SK-N-DZ (cell line): ENCODE results near the gene CD36. TPM values are rescaled to one million over a fixed set of nuclear protein-coding genes. Genes with fewer than 3 reads are reported as not detected.

Experiments used
- DNase-seq: peaks from one replicate; pipeline ENCODE4 v3.0.0-alpha.2; 2015; ENCODE audit warnings: low spot score
- polyA plus RNA-seq, 2 experiments: library from polyadenylated mRNA; depleted of rRNA; stranded (reverse); fragments of >200 nt; gene quantifications; 2 replicates each; pipeline ENCODE4 v1.2.3, GENCODE V29; 2014

Gene CD36
- polyA plus RNA-seq (2014; cell fraction: cytosol; rRNA removed) = 0.09 and 0.16 TPM in 2 replicates
- polyA plus RNA-seq (2014; cell fraction: nucleus; rRNA removed) = not detected in 2 replicates

GRCh38 chr7:80637911-80638765 is at the start of gene CD36:
TSS of gene CD36 (plus strand) at chr7:80638642. CDS start at chr7:80646741, 8,099 bp downstream.
- no peak for DNase-seq

- DNase-seq = no peak
Observed at GRCh38 chr7:80589631-80590030, 48.8 kb upstream of the CD36 start.

GRCh38 chr7:80591654-80592053 is 46.8 kb upstream of the CD36 start:
- DNase-seq = no peak

GRCh38 chr7:80593869-80594586 is 44.4 kb upstream of the CD36 start:
- DNase-seq = no peak

- DNase-seq = no peak
Observed at GRCh38 chr7:80596933-80597517, 41.4 kb upstream of the CD36 start.

- peak; percentile 20 for DNase-seq
Observed at GRCh38 chr7:80597875-80598274, 40.6 kb upstream of the CD36 start.

GRCh38 chr7:80600046-80600445 is 38.4 kb upstream of the CD36 start:
- no peak for DNase-seq

GRCh38 chr7:80601999-80602398 is 36.4 kb upstream of the CD36 start:
- DNase-seq = no peak

GRCh38 chr7:80603940-80604339 is 34.5 kb upstream of the CD36 start:
- DNase-seq = no peak

GRCh38 chr7:80604436-80604835 is 34.0 kb upstream of the CD36 start:
- DNase-seq = no peak

- no peak for DNase-seq
Observed at GRCh38 chr7:80607136-80607535, 31.3 kb upstream of the CD36 start.

GRCh38 chr7:80608336-80608735 is 30.1 kb upstream of the CD36 start:
- no peak for DNase-seq

GRCh38 chr7:80609751-80610150 is 28.7 kb upstream of the CD36 start:
- DNase-seq = no peak

GRCh38 chr7:80611353-80611752 is 27.1 kb upstream of the CD36 start:
- DNase-seq = no peak

- DNase-seq = no peak
Observed at GRCh38 chr7:80611779-80612178, 26.7 kb upstream of the CD36 start.

GRCh38 chr7:80612880-80613279 is 25.6 kb upstream of the CD36 start:
- DNase-seq = no peak

- DNase-seq = no peak
Observed at GRCh38 chr7:80613519-80613918, 24.9 kb upstream of the CD36 start.

GRCh38 chr7:80614851-80615271 is 23.6 kb upstream of the CD36 start:
- no peak for DNase-seq

- DNase-seq = no peak
Observed at GRCh38 chr7:80618096-80618495, 20.3 kb upstream of the CD36 start.

- DNase-seq = no peak
Observed at GRCh38 chr7:80619741-80620140, 18.7 kb upstream of the CD36 start.

GRCh38 chr7:80622541-80622940 is 15.9 kb upstream of the CD36 start:
- no peak for DNase-seq

- DNase-seq = no peak
Observed at GRCh38 chr7:80623503-80624252, 14.8 kb upstream of the CD36 start.
